GM23338 (cell line): ENCODE results near the gene TNFAIP3.

Experiments used
- EZH2 ChIP-seq: fragments of 200-600 bp; sonication (generic); IDR thresholded peaks from one replicate; pipeline ENCODE4 v1.8.0; 2017; ENCODE audit warnings: antibody characterized with exemption, mild to moderate bottlenecking, low read depth; ENCODE audit not compliant: unreplicated experiment
- EZH2phosphoT487 ChIP-seq: fragments of 200-600 bp; sonication (generic); IDR thresholded peaks from one replicate; pipeline ENCODE4 v1.8.1; 2018; ENCODE audit warnings: antibody characterized with exemption; ENCODE audit not compliant: unreplicated experiment
- TF ChIP-seq, protein P1 (sequence below), 2 experiments: fragments of 200-600 bp in 1 of 2; sonication (generic) in 1 of 2; conservative IDR thresholded peaks; 2 replicates each; pipeline versions ENCODE4 v1.5.1 to v1.6.1; 2016 to 2017; ENCODE audit warnings: antibody characterized with exemption in 2 of 2, low read depth in 2 of 2, mild to moderate bottlenecking in 2 of 2, moderate library complexity in 1 of 2

DNA sequence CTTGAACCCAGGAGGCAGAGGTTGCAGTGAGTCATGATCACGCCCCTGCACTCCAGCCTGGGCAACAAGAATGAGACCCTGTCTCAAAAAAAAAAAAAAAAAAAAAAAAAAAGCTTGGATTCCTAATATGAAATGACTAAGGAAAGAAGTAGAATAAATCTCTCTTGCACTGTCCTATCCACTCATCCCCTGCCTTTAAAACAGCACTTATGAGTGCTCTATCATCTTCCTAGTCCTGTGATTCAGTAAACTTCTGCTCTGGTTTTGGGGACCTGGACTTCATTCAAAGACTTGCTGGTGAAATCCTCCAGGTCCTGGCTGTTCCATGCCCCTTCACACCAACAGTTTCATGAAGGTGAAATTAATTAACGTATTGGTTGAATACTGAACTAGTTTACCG, 29.6 kb downstream of the TNFAIP3 start:
- TF ChIP-seq, protein P1, sequence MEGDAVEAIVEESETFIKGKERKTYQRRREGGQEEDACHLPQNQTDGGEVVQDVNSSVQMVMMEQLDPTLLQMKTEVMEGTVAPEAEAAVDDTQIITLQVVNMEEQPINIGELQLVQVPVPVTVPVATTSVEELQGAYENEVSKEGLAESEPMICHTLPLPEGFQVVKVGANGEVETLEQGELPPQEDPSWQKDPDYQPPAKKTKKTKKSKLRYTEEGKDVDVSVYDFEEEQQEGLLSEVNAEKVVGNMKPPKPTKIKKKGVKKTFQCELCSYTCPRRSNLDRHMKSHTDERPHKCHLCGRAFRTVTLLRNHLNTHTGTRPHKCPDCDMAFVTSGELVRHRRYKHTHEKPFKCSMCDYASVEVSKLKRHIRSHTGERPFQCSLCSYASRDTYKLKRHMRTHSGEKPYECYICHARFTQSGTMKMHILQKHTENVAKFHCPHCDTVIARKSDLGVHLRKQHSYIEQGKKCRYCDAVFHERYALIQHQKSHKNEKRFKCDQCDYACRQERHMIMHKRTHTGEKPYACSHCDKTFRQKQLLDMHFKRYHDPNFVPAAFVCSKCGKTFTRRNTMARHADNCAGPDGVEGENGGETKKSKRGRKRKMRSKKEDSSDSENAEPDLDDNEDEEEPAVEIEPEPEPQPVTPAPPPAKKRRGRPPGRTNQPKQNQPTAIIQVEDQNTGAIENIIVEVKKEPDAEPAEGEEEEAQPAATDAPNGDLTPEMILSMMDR (conservative IDR thresholded peaks at IDR 0.05; ENCODE audit: low read depth in 2 of 2) = no peak
- TF ChIP-seq EZH2 (no peak), EZH2phosphoT487 (no peak)
